GM12878 (cell line): ENCODE measurements around the gene BCAR3. TPM values are rescaled to one million over a fixed set of nuclear protein-coding genes. Genes with fewer than 3 reads are reported as not detected.

Experiments used
- ATAC-seq: fragments of 200-7000 bp; cut with Tn5 transposase; 3 replicates; pipeline ENCODE4 v1.9.1; 2020; ENCODE audit warnings: mild to moderate bottlenecking, moderate library complexity
- BruUV-seq: library from RNA; stranded (reverse); fragments of 400-500 nt; replicated peaks from 2 replicates; lab custom pipeline; 2021; lab: Mats Ljungman, UMichigan
- CTCF ChIA-PET: fragments of 300-600 bp; sonication (Branson Sonifier 250); formaldehyde crosslinking; extraction: SDS; loops from one replicate; lab custom pipeline; 2021; ENCODE audit warnings: inconsistent platforms; lab: Yijun Ruan, JAX
- POLR2A ChIA-PET: fragments of 350-600 bp; formaldehyde crosslinking; extraction: SDS; loops from one replicate; lab custom pipeline; 2021; ENCODE audit warnings: inconsistent platforms; lab: Charles Lee
- RAD21 ChIA-PET: fragments of 300-600 bp; sonication (Branson Sonifier 250); formaldehyde crosslinking; loops from one replicate; lab custom pipeline; 2023; ENCODE audit warnings: antibody characterized with exemption; ENCODE audit not compliant: unreplicated experiment; lab: Charles Lee
- SMC1A ChIA-PET: fragments of 300-600 bp; sonication (Branson Sonifier 250); formaldehyde crosslinking; loops from one replicate; lab custom pipeline; 2023; ENCODE audit not compliant: unreplicated experiment, uncharacterized antibody; lab: Charles Lee
- DNase-seq: peaks from one replicate; pipeline ENCODE4 v3.0.0-alpha.2; 2011; ENCODE audit warnings: low read depth, low spot score
- FAIRE-seq: peaks from 3 replicates; lab custom pipeline; 2011; peaks lifted over from hg19 to GRCh38; lab: Jason Lieb, UNC
- H2AFZ ChIP-seq: 2 replicates; pipeline ENCODE4 v1.6.0; 2011; ENCODE audit warnings: low read depth, low read length, control low read depth; ENCODE audit not compliant: control insufficient read depth
- H3K27ac ChIP-seq: 2 replicates; pipeline ENCODE4 v1.5.1; 2011; ENCODE audit warnings: control low read depth; ENCODE audit not compliant: control insufficient read depth, insufficient read depth
- H3K27me3 ChIP-seq, 2 experiments: replicated peaks in 1 of 2; 2 replicates each; pipeline versions ENCODE4 v1.6.0 to v1.6.1; 2011; ENCODE audit warnings: low read length in 1 of 2; ENCODE audit not compliant: control insufficient read depth in 2 of 2, insufficient read depth in 2 of 2
- H3K36me3 ChIP-seq, 2 experiments: 2 replicates each; pipeline ENCODE4 v1.5.1; 2011; ENCODE audit warnings: low read length in 1 of 2; ENCODE audit not compliant: control insufficient read depth in 2 of 2, insufficient read depth in 2 of 2
- H3K4me1 ChIP-seq: 2 replicates; pipeline ENCODE4 v1.6.1; 2011; ENCODE audit warnings: mild to moderate bottlenecking, low read length, moderate library complexity, mixed read lengths; ENCODE audit not compliant: control insufficient read depth, insufficient read depth
- H3K4me2 ChIP-seq: 2 replicates; pipeline ENCODE4 v1.6.0; 2011; ENCODE audit warnings: control low read depth; ENCODE audit not compliant: control insufficient read depth, insufficient read depth
- H3K4me3 ChIP-seq: fragments of 200-600 bp; sonication (generic); 2 replicates; pipeline ENCODE4 v1.5.1; 2016
- H3K79me2 ChIP-seq: 2 replicates; pipeline ENCODE4 v1.6.0; 2011; ENCODE audit warnings: low read length; ENCODE audit not compliant: control insufficient read depth, insufficient read depth
- H3K9ac ChIP-seq: 2 replicates; pipeline ENCODE4 v1.8.0; 2011; ENCODE audit warnings: low read length, control low read depth, mixed read lengths; ENCODE audit not compliant: control insufficient read depth, insufficient read depth
- H3K9me3 ChIP-seq: replicated peaks from 3 replicates; pipeline ENCODE4 v1.5.1; 2011; ENCODE audit warnings: mild to moderate bottlenecking, low read length; ENCODE audit not compliant: control insufficient read depth, insufficient read depth
- H4K20me1 ChIP-seq: 2 replicates; pipeline ENCODE4 v1.6.0; 2011; ENCODE audit not compliant: control insufficient read depth, insufficient read depth
- HCFC1 ChIP-seq: fragments of 150-350 bp; IDR thresholded peaks from 2 replicates; pipeline ENCODE4 v1.6.1; 2014; ENCODE audit warnings: low read length
- HDAC2 ChIP-seq: fragments of 200-600 bp; sonication (generic); IDR thresholded peaks from 2 replicates; pipeline ENCODE4 v1.6.1; 2017
- NFIC ChIP-seq: IDR thresholded peaks from 2 replicates; pipeline ENCODE4 v1.6.1; 2012; ENCODE audit warnings: low read depth, mild to moderate bottlenecking, inconsistent platforms, low read length, moderate library complexity
- STAT3 ChIP-seq: IDR thresholded peaks from 2 replicates; pipeline ENCODE4 v1.6.1; 2011; ENCODE audit warnings: low read depth, low read length, improper control_type of control experiment
- TCF12 ChIP-seq: IDR thresholded peaks from 2 replicates; pipeline ENCODE4 v1.6.1; 2011; ENCODE audit warnings: low read depth, mild to moderate bottlenecking, low read length
- in situ Hi-C: fragments of 300-500 bp; cut with MboI; formaldehyde crosslinking; loops from 9 replicates; pipeline ENCODE4 v1.14.3; 2018; ENCODE audit warnings: mixed read lengths
- intact Hi-C: fragments of 100-400 bp; cut with micrococcal nuclease; formaldehyde crosslinking; loops from one replicate; pipeline ENCODE4 v1.14.2; 2022; ENCODE audit not compliant: unreplicated experiment
- polyA plus RNA-seq, 11 experiments: library from polyadenylated mRNA; depleted of rRNA in 4 of 11; unstranded in 6 of 11; stranded (reverse) in 5 of 11; fragments of >200 nt; fragmentation: Nextera tagmentation in 4 of 11; fragmentation: Illumina TruSeq in 1 of 11; extraction: Ambion mirVana in 4 of 11; extraction: Trizol in 1 of 11; gene quantifications; 1 replicate in 1 of 11; 2 replicates in 10 of 11; pipeline versions ENCODE4 v1.2.1 to v1.2.3, GENCODE V29; 2011 to 2016; ENCODE audit warnings: inconsistent platforms in 2 of 11, missing spikeins in 2 of 11, low read depth in 1 of 11
- total RNA-seq, 4 experiments: library from RNA; depleted of rRNA in 3 of 4; stranded (reverse); fragments of >200 nt in 3 of 4; fragmentation: Illumina TruSeq in 1 of 4; extraction: Trizol in 1 of 4; gene quantifications; 2 replicates each; pipeline versions ENCODE4 v1.2.1 to v1.2.3, GENCODE V29; 2013 to 2021
- TF ChIP-seq, protein P1 (sequence below): fragments of 450-650 bp; IDR thresholded peaks from 2 replicates; pipeline ENCODE4 v1.6.1; 2017; ENCODE audit warnings: antibody characterized with exemption, mild to moderate bottlenecking, moderate library complexity
- TF ChIP-seq, protein P2 (sequence below): fragments of 150-350 bp; IDR thresholded peaks from 2 replicates; pipeline ENCODE4 v1.6.1; 2016; ENCODE audit warnings: low read depth, low read length
- TF ChIP-seq, protein P3 (sequence below): fragments of 450-650 bp; IDR thresholded peaks from 2 replicates; pipeline ENCODE4 v1.6.1; 2017; ENCODE audit warnings: mild to moderate bottlenecking, low read depth, inconsistent platforms; ENCODE audit not compliant: poor library complexity, severe bottlenecking

The BCAR3 gene
- total and polyA plus RNA-seq, 10 of the 15 experiments (the other 5 are each of a cell fraction or from before 2014, with no cell fraction given) = 1.3 to 6.6 (median 1.8) TPM

- no peaks in the 10 kb centered on the region for H3K9me3 ChIP-seq
- no peak overlapping the region for H3K27ac ChIP-seq
- ChIA-PET SMC1A (no interaction called here), POLR2A (no interaction called here), CTCF (interaction anchor here (1.4 kb wide), 1 partner anchor 13 kb away, joined by 3 read pairs; no protein-coding TSS in a partner anchor), RAD21 (no interaction called here)
- ATAC-seq (no peak), FAIRE-seq (no peak), DNase-seq (no peak)
- H3K27me3 ChIP-seq = no peaks in the 10 kb centered on the region; a peak in 2 of 4 replicates
- in situ Hi-C loops (no loop called here), intact Hi-C loops (no loop called here)
- no peak overlapping the region for H3K9ac ChIP-seq
- no peak overlapping the region for H3K4me3 ChIP-seq
- no peaks in the 10 kb centered on the region for H3K4me1 ChIP-seq
- TF ChIP-seq NFIC = no peak
- TF ChIP-seq, protein P1, sequence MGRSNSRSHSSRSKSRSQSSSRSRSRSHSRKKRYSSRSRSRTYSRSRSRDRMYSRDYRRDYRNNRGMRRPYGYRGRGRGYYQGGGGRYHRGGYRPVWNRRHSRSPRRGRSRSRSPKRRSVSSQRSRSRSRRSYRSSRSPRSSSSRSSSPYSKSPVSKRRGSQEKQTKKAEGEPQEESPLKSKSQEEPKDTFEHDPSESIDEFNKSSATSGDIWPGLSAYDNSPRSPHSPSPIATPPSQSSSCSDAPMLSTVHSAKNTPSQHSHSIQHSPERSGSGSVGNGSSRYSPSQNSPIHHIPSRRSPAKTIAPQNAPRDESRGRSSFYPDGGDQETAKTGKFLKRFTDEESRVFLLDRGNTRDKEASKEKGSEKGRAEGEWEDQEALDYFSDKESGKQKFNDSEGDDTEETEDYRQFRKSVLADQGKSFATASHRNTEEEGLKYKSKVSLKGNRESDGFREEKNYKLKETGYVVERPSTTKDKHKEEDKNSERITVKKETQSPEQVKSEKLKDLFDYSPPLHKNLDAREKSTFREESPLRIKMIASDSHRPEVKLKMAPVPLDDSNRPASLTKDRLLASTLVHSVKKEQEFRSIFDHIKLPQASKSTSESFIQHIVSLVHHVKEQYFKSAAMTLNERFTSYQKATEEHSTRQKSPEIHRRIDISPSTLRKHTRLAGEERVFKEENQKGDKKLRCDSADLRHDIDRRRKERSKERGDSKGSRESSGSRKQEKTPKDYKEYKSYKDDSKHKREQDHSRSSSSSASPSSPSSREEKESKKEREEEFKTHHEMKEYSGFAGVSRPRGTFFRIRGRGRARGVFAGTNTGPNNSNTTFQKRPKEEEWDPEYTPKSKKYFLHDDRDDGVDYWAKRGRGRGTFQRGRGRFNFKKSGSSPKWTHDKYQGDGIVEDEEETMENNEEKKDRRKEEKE = no peak
- TF ChIP-seq TCF12 = no peak
- no peak for TF ChIP-seq STAT3
- TF ChIP-seq HCFC1 = no peak
- TF ChIP-seq, protein P2, sequence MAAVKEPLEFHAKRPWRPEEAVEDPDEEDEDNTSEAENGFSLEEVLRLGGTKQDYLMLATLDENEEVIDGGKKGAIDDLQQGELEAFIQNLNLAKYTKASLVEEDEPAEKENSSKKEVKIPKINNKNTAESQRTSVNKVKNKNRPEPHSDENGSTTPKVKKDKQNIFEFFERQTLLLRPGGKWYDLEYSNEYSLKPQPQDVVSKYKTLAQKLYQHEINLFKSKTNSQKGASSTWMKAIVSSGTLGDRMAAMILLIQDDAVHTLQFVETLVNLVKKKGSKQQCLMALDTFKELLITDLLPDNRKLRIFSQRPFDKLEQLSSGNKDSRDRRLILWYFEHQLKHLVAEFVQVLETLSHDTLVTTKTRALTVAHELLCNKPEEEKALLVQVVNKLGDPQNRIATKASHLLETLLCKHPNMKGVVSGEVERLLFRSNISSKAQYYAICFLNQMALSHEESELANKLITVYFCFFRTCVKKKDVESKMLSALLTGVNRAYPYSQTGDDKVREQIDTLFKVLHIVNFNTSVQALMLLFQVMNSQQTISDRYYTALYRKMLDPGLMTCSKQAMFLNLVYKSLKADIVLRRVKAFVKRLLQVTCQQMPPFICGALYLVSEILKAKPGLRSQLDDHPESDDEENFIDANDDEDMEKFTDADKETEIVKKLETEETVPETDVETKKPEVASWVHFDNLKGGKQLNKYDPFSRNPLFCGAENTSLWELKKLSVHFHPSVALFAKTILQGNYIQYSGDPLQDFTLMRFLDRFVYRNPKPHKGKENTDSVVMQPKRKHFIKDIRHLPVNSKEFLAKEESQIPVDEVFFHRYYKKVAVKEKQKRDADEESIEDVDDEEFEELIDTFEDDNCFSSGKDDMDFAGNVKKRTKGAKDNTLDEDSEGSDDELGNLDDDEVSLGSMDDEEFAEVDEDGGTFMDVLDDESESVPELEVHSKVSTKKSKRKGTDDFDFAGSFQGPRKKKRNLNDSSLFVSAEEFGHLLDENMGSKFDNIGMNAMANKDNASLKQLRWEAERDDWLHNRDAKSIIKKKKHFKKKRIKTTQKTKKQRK = no peak
- TF ChIP-seq, protein P3, sequence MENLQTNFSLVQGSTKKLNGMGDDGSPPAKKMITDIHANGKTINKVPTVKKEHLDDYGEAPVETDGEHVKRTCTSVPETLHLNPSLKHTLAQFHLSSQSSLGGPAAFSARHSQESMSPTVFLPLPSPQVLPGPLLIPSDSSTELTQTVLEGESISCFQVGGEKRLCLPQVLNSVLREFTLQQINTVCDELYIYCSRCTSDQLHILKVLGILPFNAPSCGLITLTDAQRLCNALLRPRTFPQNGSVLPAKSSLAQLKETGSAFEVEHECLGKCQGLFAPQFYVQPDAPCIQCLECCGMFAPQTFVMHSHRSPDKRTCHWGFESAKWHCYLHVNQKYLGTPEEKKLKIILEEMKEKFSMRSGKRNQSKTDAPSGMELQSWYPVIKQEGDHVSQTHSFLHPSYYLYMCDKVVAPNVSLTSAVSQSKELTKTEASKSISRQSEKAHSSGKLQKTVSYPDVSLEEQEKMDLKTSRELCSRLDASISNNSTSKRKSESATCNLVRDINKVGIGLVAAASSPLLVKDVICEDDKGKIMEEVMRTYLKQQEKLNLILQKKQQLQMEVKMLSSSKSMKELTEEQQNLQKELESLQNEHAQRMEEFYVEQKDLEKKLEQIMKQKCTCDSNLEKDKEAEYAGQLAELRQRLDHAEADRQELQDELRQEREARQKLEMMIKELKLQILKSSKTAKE = no peak
- TF ChIP-seq HDAC2 = no peak
- TF ChIP-seq, all 136 proteins: peak for 0
- no peaks in the 10 kb centered on the region for H3K79me2 ChIP-seq
- no peaks in the 10 kb centered on the region for H3K36me3 ChIP-seq
- H2AFZ ChIP-seq = no peak overlapping the region
- no peaks in the 10 kb centered on the region for H4K20me1 ChIP-seq
- BruUV-seq = no TSS peak
- no peak overlapping the region for H3K4me2 ChIP-seq
Measured at GRCh38 chr1:93559695-93560094, 121.9 kb downstream of the BCAR3 start.
